Hematopoietic multipotent progenitor cell treated with erythropoietin and hydrocortisone succinate and interleukin-3 and kit ligand, for 8 days (in vitro differentiated cells): Measurements from ENCODE around the gene TAF7.
"Not testable (repeated sequence)": the region's sequence is repeated elsewhere in the genome, so short reads cannot be mapped to it uniquely, and the experiment has no call there.

ENCODE experiments used
- DNase-seq: peaks from one replicate; pipeline ENCODE4 v3.0.0-alpha.2; 2015

Gene TAF7

DNA sequence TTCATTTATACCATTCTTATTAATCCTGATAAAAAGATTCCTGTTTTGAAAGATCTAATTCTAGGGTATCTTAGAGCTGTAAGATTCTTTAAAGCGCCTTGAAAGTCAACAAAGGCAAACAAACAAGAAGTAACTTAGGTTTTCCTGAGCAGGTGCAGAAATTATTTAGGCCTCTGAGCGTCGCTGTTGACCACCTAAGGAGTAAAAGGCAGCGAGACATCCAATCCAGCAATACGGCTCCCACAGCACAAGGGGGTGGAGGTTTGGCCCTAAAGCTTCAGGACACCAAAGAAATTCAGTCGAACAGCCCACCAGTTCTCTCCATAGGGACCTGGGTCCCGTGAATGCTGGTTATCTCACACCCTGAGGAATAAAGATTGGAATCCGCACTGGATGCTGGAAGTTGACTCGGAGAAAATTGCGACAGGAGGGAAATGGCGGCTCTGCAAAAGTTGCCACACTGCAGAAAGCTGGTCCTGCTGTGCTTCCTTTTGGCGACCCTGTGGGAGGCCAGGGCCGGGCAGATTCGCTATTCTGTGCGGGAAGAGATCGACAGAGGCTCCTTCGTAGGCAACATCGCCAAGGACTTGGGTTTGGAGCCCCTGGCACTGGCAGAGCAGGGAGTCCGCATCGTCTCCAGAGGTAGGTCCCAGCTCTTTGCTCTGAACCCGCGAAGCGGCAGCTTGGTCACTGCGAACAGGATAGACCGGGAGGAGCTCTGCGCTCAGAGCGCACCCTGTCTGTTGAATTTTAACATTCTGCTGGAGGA lies 18.1 kb upstream of the TAF7 start, which contains the start of gene PCDHGA2:
PCDHGA2 (plus strand) TSS at position 223 of the 769 bp plus-strand sequence.
- peak; percentile 19 for DNase-seq

DNA sequence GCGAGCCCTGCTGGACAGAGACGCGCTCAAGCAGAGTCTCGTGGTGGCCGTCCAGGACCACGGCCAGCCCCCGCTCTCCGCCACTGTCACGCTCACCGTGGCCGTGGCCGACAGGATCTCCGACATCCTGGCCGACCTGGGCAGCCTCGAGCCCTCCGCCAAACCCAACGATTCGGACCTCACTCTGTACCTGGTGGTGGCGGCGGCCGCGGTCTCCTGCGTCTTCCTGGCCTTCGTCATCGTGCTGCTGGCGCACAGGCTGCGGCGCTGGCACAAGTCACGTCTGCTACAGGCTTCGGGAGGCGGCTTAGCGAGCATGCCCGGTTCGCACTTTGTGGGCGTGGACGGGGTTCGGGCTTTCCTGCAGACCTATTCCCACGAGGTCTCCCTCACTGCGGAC lies 12.0 kb upstream of the TAF7 start:
- DNase-seq = not testable (repeated sequence)

- DNase-seq = no peak
Measured at GRCh38 chr5:141330299-141331080, 9.9 kb upstream of the TAF7 start, which contains the start of gene PCDHGA1. Gene PCDHGA1, plus strand, starts transcription at chr5:141330514.

GRCh38 chr5:141328231-141328630 lies 7.6 kb upstream of the TAF7 start:
- DNase-seq = no peak

DNA sequence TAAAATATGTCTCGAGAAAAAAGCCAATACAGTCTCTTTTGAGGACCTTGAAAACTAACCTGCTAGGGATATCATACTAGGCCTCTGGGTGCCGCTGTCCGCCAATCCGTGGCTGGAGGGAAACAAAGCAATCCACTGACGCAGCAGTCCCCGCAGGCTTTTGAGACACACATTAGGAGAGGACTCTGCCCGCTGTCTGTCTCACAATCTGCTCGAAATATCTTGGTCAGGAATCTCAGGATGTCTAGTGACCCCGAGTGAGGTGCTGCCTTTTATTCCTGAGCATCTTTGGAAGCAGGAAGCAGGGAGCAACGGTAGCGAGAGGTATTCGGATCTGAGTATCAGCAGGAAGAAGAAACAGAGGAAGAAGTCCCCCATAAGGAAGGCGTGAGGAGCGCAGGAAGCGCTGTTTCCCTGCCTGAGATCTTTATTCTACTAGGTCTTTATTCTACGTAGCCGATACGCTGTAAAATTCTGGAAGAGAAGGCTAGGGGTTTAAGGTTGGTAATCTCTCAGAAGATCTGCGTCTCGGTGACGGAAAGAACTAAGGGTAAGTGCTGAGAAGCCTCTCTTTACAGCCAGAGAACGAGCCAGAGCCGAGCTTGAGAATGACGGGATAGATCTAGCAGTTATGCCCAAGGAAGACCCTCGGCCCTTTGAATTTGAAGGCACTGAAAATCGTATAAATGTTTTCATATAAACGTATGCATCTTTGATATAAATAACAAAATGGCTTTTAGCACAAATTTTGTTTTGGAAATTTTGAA lies 5.7 kb upstream of the TAF7 start:
- peak; percentile 21 for DNase-seq

DNA sequence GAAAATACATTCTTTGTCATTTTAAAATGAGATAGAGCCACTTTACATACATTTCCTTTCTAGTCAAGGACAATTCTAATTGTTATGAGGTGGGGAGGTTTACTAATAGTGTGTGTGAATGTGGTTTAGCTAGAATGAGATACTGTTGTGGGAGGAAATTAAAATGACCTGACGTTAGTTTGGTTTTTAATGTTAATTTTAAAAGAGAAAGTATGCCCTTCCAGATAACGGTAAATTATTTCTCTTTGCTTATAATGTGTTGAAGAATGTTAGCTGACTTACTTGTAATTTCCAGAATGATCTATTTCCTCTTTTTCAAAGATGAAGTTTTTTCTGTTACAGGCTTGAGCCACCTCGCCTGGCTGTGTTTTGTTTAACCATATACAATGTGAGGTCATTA lies 1.7 kb upstream of the TAF7 start:
- no peak for DNase-seq

DNA sequence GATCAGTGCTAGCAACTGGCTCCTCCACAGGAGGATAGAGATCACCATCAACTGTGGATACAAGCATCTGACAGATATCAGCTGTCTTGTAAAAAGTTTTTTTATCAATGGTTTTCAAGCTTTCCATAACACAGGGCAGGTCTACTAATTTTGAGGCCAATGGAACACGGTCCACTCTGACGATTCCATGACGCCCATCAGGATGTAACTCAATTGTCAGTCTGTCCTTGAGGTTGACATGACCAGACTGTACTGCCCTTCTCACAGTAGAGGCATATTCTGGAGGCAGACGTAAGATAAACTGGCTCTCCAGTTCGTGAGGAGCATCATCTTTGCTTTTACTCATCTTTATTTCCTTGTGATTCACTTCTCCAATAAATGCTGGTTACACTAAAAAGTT lies 885 bp downstream of the TAF7 start:
- no peak for DNase-seq

DNA sequence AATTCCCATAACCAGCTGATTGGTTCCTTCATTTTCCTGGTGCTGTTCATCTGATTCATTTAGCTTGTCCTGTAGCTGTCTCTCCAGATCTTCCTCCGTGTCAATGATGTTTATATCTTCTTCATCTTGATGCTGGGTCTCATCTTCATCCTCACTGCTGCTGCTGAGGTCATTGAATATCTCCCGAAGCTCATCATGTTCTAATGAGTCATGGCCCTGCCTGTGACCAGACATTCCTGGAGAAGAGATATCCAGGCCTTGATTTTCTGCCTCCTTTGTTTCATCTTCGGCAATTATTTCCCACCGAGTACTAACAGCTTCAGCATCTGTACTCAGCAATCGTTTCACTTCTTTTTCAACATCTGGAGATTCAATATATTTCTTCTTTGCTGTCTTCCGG lies 1.4 kb downstream of the TAF7 start:
- DNase-seq = no peak

DNA sequence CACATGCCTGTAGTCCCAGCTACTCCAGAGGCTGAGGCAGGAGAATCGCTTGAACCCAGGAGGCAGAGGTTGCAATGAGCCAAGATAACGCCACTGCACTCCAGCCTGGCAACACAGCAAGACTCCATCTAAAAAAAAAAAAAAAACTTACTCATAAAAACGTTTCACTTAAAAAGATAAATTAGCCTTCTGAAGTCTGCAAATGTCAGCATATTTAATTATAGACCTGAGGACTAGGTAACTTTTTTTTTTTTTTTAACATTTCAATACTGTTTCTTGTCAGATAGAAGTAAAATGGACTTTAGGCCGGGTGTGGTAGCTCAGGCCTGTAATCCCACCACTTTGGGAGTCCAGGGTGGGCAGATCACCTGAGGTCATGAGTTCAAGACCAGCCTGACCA lies 3.6 kb downstream of the TAF7 start:
- DNase-seq = not testable (repeated sequence)

DNA sequence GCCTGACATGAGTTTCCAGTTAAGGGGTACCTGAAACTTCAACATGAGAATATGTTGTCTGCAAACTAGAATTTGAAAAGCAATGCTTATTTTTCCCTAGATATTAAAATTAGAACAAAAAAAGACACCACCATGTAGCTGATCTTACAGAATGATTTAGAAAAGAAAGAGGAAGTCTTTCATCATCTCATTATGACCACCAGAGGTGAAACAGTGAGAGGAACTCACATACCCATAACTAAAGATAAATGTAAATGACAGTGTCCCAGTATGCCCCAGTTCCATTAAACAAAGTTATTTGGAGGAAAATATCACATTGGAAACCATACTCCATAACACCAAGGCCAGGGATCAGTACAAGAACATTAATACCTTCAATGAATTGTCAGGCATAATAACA lies 6.9 kb downstream of the TAF7 start:
- no peak for DNase-seq

DNA sequence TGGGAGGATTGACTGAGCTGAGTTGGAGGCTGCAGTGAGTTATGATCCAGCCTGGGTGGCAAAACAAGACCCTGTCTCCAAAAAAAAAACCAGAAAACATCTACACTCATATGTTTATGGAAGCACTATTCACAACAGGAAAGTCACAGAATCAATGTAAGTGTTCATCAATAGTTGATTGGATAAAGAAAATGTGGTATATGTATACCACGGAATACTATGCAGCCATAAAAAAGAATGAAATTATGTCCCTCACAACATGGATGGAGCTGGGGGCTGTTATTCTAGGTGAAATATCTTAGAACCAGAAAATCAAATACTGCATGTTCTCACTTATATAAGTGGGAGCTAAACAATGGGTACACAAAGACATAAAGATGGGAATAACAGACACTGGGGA lies 14.0 kb downstream of the TAF7 start:
- no peak for DNase-seq

GRCh38 chr5:141303756-141304155 lies 16.8 kb downstream of the TAF7 start, which contains the start of gene SLC25A2:
Gene SLC25A2, minus strand, starts transcription at chr5:141304049. Its CDS starts 184 bp downstream, at chr5:141303865.
- DNase-seq = no peak

DNA sequence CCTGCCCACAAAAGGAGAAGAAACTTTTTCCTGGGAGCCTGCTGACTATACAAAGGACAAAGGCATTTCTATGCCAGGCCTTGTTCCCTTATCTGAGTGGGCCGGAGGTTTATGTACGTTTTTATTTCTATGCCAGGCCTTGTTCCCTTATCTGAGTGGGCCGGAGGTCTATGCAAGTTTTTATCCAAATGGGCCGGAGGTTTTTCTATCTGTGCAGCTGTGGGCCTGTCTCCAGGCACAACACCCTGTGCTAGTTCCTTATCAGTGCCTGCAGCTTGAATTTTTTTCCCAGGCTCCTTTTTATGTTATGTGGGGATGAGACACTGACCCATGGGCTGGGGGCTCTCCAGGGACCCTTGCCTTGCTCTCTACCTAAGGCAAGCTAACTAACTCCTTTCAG lies 22.2 kb downstream of the TAF7 start:
- DNase-seq = peak; percentile 9

- no peak for DNase-seq
Measured at GRCh38 chr5:141272906-141273305, 47.7 kb downstream of the TAF7 start.

GRCh38 chr5:141269195-141269594 lies 51.4 kb downstream of the TAF7 start:
- no peak for DNase-seq
